AG08396 (cell line): ENCODE measurements around the gene TTC39A.
A peak's percentile ranks its signal among the peaks of the same experiment; 100 is the strongest.

ENCODE experiments used
- DNase-seq: peaks from one replicate; pipeline ENCODE4 v3.0.0; 2012; ENCODE audit warnings: low spot score, mixed read lengths

The TTC39A gene

DNA sequence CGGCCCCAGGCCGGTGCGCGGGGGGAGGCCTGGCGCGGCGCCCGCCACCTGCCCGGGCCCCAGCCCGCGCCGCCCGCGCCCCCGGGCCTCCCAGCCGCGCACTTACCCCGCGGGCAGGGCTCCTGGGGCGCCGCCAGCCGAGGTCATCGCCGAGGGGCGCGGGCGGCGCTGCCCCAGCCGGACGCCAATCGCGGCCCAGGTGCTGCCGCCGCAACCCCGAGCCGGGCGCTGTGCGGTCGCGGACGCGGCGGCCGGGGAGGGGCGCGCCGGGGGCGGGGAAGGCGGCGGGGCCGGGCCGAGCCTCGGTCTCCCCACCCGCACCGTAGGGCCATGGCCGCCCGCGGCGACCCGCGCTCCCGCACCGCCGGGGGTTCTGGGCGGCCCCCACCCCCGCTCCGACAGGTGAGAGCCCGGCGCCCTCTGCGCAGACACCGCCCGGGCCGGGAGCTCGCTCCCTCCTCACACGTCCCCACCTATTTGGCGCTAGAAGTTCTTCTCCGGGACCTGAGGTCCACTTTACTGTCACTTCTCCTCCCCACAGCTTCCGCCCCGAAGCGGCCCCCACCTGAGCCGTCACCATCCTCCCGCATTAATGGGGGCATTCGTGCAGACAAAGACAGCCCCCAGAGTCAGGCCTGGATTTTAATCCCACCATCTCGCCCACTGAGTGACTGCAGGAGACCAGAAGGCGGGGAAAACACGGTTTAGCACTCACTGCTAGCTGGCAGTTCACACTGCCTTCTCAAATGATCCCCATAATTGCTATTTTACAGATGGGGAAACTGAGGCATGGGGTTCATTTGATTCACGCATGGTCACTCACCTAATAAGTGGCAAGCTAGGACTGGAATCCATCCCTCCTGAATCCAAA lies at the start of gene TTC39A:
TTC39A (minus strand) TSS at position 232 of the 871 bp plus-strand sequence; CDS start at position 147, 85 bp downstream.
- peak; percentile 45 for DNase-seq

DNA sequence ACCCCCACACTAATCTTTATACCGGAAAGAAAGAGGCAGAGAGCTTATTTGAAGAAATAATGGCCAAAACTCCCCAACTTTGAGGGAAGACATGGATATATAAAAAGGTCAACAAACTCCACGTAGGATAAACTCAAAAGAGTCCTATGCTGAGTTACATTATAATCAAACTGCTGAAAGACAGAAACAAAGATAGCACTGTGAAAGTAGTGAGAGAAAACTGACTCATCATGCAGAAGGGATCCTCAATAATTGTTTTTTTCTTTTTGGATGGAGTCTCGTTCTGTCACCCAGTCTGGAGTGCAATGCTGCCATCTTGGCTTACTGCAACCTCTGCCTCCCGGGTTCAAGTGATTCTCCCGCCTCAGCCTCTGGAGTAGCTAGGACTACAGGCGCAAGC lies 48.5 kb upstream of the TTC39A start:
- DNase-seq: no peak

GRCh38 chr1:51373898-51374297 lies 43.5 kb upstream of the TTC39A start:
- no peak for DNase-seq

DNA sequence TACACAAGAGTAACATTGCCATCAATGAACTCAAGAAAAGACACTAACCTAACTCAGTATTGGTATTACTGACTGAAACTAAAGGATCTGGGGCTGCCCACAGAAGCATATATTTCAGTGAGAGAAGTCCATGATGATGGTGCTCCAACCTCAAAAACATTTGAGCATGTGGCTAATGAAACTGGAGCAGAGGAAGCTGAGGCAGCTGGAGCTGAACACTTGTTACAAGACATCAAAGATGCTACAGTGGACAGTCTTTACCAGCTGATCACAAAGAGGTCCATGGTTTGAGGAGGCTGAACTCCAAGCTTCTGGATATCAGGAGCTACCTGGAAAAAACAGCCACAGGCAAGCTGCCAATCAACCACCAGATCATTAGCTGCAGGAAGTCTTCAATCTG lies 42.2 kb upstream of the TTC39A start:
- DNase-seq: no peak

DNA sequence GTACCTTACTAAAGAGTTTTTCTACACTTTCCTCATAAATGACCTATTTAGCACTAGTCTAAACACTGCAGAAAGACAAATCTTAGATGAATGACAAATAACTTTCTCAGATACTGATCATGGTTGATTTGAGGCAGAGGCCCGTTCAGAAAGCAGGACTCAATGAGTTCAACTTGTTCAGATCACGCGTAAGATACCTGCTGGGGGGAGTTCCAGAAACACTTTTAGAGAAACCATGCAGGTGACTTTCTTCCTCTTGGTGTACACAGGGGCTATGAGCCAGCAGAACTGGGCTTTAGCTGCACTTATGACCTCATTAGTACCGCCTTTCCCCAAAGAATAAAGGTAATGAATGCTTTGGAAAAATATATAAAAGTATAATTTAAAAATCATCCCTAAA lies 38.8 kb upstream of the TTC39A start:
- DNase-seq: no peak

- DNase-seq: no peak
Measured at GRCh38 chr1:51365774-51366173, 35.4 kb upstream of the TTC39A start.

DNA sequence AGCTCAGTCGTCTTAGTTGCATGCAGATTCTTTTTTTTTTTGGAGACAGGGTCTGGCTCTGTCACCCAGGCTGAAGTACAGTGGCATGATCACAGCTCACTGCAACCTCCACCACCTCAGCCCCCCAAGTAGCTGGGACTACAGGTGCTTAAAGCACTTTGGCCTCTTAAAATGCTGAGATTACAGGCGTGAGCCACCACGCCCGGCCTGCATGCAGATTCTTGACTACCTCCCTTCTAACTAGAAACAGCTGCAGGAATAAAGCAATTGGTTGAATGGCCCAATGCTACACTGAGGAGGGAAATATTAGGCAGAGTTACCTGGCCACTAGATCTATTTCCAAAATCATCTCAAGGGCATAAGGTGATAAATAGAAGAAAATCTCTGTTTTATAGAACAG lies 29.5 kb upstream of the TTC39A start:
- no peak for DNase-seq

DNA sequence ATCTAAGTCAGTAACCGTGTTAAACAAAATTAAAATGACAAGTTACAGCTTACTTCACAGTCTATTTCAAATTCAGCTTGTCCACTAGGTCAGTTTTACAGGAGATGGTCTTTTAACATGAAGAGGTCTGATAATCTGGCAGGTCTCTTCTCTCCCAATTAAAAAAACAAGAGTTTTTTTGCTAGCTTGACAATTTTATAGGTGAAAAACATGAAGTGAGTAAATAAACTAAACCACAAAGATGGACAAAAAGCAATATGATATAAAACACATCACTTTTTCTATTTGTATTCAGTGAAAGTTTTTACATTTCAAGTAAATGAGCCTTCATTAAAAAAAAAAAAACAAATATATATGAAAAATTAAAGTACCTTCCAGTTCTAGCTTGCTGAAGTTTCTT lies 25.0 kb upstream of the TTC39A start:
- DNase-seq: no peak

DNA sequence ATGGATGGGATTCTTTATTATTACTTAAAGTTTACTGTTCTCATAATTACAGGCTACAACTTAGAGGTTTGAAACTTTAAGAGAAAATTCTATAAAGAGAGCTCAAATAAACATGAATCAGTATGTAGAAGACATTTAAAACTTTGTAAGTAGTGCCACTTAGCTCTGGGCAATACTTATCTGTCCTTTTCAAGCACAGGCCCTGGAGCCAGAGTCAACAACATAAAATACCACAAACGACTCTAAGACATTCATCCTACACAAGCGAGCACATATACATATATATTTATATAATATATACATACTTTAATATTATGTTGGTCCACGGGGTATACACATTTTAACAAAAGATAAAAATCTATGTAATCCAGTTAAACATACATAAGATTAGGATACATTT lies 24.1 kb upstream of the TTC39A start:
- DNase-seq: no peak

DNA sequence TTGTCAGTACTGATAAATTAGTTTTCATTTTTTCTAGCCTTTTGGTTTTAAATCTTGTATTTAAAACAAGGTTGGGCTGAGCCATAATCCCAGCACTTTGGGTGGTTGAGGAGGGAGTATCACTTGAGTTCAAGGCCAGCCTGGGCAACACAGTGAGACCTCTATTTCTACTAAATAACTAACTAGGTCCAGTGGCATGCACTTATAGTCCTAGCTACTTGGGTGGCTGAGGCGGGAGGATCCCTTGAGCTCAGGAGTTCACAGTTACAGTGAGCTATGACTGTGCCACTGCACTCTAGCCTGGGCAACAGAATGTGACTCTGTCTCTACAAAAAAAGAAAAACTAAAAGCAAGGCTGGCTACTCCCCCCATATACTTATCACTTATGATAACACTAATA lies 21.5 kb upstream of the TTC39A start:
- DNase-seq: no peak

- no peak for DNase-seq
Measured at GRCh38 chr1:51349862-51350261, 19.5 kb upstream of the TTC39A start.

- no peak for DNase-seq
Measured at GRCh38 chr1:51348147-51348527, 17.8 kb upstream of the TTC39A start.

DNA sequence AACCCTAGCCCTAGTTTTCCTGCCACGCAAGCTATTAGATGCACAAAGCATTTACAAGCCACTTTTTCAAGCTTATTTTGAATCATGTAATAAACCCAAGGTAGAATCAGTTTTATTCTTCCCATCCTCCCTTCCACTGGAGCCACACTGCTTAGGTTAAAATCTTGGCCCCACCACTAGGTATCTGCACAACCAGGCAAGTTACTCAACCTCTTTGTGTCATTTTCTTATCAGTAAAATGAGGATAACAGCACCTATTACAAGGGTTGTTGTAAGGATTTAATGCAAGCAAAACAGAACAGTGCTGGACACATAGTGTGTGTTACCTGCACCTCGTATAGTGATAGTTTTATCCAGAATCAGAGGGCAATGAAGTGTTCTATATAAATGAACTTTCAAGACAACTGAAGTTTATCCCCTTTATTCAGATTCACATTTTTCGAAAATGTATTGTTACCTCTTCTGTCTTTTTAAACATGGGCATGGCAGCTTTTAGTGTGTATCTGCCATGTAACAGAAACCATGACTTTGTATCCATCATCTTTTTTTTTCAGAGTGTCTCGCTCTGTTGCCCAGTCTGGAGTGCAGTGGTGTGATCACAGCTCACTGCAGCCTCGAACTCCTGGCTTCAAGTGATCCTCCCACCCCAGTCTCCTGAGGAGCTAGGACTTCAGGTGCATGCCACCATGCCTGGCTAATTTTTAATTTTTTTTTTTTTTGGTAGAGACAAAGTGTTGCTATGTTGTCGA lies 17.2 kb upstream of the TTC39A start:
- DNase-seq: no peak

GRCh38 chr1:51346086-51346942 lies 16.0 kb upstream of the TTC39A start:
- DNase-seq: no peak

DNA sequence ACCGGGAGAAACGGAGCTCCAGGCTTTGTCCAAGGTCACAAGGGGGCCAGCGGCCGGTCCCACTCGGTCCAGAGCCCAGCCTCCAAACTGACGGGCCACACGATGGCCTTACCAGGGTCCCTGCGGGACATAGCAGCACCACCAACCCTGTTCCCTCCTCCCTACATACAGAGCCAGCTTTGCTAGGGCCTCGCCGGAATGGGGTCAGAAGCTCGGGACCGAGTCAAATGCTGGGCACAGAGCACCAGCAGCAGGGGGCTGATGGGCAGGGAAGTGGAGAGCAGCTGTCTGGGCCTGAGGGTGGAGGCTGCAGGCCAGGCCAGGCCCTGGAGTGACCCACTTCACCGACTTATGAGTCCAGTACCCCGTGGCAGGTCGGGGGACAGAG lies 14.9 kb upstream of the TTC39A start:
- DNase-seq: no peak

DNA sequence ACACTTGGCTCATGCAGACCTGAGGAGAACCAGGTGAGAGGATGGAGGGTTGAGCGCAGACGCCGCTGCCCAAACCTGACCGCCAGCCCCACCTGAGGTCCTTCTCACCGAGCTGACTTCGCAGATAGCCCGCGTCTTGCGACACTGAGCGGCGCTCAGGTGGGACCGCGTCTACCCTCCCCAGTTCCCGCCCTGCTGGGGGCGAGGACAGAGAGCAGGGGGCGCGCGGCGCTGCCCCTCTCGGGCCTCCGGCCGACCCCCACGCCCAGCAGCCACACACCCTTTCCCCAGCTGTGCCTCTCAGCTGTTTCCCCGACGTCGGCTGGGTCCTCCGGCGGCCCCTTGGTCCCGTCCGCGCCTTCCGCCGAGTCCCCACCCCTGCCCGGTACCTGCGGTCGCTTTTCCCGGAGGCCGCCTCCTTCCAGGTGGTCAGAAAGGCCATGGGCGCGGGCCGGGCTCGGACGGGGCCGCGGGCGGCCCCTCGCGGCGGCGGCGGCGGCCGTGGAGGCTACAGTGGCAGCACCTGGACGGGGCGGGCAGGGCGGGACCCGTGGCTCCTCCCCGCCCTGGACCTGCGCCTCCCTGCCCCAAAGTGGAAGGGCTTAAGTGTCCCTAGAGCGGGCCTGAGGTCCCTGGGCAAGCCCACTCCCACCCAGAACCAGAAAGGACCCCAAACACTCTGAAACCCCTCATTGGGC lies 14.4 kb upstream of the TTC39A start:
- DNase-seq: peak; percentile 48

DNA sequence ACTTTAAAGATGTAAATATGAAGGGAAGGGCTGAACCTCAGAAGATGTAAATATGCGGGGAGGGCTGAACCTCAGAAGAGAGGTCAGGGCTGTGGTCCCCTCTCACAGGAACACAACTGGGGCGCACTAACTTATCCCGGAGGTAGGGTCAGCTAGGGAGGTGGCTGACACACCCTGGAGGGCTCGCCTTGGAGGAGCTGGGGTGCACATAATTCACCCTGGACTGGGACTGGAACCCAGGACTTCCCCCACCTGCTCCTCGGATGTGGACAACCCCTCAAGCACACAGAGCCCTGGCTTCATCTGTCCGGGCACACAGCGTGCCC lies 13.9 kb upstream of the TTC39A start:
- no peak for DNase-seq

DNA sequence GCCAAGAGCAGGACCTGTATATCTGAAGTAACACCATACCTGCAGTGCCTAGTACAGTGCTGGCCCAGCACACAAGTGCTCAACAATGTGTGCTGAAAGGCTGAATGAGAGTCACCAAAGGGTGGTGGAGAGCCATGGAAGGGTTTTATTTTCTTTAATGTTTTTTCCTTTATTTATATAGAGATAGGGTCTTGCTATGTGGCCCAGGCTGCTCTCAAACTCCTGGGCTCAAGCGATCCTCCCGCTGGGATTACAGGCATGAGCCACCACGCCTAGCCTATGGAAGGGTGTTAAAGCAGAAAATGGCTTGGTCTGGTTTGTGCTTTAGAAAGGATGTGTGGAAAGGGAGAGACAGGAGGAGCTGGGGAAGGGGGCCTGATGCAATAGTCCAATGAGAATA lies 13.3 kb upstream of the TTC39A start:
- DNase-seq: no peak

DNA sequence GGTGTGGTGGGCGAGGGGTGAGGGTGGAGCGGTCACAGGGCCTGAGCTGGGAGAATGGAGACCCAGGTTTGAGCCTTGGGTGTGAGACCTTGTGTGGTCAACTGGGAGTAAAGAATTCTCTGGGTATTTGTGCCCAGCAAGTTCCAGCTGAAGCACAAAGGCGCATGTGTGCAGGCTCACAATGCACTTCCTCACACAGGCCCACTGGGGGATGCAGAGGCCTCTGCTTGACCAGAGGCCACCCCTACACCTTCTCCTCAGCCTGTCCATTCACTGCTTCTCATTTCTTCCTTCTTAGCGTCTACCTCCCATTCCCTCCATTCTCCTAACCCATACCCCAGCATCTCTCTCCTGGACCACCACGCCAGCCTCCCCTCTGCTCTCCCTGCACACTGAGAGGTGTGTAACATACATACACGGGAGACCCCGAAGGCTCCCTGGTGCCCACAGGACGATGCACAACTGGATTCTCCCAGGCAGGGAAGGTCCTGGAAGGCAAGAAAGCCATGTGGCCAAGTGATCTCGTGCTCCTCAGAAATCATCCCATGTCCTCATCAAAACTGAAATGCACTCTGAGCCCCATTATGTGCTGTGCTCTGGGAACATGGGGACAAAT lies 12.3 kb upstream of the TTC39A start:
- no peak for DNase-seq

DNA sequence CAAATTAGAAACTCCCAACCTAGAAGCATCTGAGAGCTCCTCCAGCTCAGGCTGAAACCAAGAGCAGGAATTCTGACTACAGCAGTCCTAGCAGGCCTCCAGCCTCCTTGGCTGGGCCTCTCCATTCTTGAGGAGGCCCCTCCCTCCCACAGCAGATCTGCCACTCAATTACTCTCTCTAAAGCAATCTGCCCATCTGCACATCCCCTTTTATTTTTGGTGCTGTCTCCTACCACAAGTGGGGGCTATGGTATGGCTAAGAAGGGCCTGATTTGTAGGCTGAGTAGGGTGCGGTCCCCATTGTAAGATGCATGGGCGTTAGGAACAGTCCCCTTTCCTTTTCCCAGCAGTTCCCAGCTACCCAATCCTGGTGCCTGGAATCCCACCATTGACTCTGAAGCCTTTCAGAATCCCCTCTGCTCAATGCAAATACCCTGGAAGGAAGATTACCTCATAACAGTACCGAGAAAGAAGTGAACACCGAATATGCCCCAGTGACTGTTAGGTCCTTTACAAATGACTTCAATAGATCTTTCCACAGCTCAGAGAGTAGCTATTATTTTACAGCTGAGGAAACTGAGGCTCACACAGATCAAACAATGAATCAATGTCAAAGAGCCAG lies 11.6 kb upstream of the TTC39A start:
- DNase-seq: no peak

DNA sequence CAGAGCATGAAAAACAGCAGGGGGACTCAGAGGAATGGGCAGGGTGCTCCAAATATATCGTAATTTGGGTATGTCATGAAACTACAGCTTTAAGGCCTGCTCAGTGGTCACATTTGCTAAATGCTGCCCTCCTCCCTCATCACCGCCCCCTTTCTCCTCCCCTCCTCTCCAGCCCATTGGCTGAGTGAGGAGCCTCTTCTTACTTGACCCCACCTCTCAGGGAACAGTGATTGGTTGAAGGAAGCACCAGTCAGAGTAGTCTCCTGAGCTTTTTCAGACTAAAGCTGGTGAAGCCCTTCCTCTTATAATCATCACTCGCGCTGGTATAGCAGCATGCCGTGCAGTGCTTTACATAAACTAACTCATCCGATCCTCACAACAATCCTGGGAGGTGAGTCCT lies 10.0 kb upstream of the TTC39A start:
- DNase-seq: no peak
